Measurements from ENCODE around the gene RITA1. TPM values are rescaled to one million over a fixed set of nuclear protein-coding genes. Genes with fewer than 3 reads are reported as not detected.

Gene RITA1
- total RNA-seq, 3 donors from 2014 or later = 24.6 to 31.0 (median 27.5) TPM

DNA sequence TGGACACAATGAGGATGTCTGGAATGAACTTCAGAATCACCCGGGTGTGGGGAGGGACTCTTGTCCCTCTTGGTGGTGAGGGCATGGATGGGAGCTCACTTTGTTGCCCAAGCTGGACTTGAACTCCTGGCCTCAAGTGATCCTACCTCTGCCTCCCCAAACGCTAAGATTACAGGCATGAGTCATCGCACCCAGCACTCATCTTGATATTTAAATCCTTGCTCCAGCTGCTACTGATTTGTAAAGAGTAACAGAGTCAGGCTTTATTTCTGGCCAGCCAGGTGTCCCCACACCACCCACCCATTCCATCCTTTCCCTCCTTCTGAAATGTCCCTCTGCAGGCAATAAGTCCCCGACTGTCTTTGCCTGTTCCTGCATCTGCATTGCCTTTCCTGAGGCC lies 5.2 kb upstream of the RITA1 start:
- Mint-ChIP-seq H3K36me3 (ENCODE audit: insufficient read depth) (peaks cover 37% of the 10 kb centered on the region), H3K4me3 (no peak overlapping the region), H3K4me1 (ENCODE audit: low read depth) (peaks cover 19% of the 10 kb centered on the region), H3K27me3 (ENCODE audit: low read depth) (no peaks in the 10 kb centered on the region), H3K9me3 (no peaks in the 10 kb centered on the region)
- DNase-seq = no peak
- ATAC-seq = no peak

DNA sequence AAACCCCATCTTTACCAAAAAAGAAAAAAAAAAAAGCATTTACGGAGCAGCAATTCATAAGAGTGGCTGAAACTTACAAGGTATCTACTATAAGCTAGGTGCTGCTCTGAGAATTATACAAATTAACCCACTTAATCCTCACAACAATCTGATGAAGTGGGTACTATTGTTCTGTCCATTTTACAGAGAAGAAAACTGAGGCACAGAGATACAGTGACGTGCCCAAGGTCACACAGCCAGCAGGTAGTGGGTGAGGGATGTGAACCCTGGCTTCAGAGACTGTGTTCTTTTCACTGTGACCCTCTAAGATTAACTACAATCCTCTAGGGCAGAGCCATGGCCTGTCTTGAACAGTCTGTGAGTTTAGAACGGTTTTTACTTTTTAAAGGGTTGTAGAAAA lies 3.5 kb upstream of the RITA1 start:
- Mint-ChIP-seq H3K36me3 (ENCODE audit: insufficient read depth) (peaks cover 36% of the 10 kb centered on the region), H3K27me3 (ENCODE audit: low read depth) (no peaks in the 10 kb centered on the region), H3K4me3 (no peak overlapping the region), H3K4me1 (ENCODE audit: low read depth) (peaks cover 29% of the 10 kb centered on the region), H3K9me3 (no peaks in the 10 kb centered on the region)
- DNase-seq = no peak
- ATAC-seq = no peak

DNA sequence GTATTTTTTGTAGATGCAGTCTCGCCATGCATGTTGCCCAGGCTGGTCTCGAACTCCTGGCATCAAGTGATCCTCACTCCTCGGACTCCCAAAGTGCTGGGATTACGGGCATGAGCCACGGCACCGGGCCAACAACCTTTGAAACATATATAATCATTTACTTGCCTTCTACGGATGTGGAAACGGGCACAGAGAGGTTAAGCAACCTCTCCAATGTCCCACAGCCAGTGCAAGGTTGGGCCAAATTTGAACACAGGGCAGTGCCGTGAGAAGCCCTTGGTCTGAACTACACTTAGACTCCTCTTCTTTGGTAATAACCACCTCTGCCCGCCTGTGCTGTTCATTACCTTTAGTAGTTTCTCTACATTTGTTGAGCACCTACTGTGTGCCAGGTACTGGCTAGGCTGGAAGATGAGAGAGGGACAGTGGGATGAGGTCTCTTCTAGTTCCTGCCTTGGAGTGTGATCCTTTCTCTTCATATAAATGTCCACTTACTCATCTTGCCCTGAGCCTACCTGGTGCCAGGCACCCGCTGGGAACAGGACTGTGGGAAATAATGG lies 2.4 kb upstream of the RITA1 start:
- H3K4me1 Mint-ChIP-seq (ENCODE audit: low read depth) = peaks cover 34% of the 10 kb centered on the region
- H3K36me3 Mint-ChIP-seq (ENCODE audit: insufficient read depth) = peaks cover 28% of the 10 kb centered on the region
- H3K4me3 Mint-ChIP-seq = peak overlapping the region; percentile 95
- H3K27me3 Mint-ChIP-seq (ENCODE audit: low read depth) = no peaks in the 10 kb centered on the region
- ATAC-seq (no peak), DNase-seq (no peak)
- no peaks in the 10 kb centered on the region for H3K9me3 Mint-ChIP-seq

DNA sequence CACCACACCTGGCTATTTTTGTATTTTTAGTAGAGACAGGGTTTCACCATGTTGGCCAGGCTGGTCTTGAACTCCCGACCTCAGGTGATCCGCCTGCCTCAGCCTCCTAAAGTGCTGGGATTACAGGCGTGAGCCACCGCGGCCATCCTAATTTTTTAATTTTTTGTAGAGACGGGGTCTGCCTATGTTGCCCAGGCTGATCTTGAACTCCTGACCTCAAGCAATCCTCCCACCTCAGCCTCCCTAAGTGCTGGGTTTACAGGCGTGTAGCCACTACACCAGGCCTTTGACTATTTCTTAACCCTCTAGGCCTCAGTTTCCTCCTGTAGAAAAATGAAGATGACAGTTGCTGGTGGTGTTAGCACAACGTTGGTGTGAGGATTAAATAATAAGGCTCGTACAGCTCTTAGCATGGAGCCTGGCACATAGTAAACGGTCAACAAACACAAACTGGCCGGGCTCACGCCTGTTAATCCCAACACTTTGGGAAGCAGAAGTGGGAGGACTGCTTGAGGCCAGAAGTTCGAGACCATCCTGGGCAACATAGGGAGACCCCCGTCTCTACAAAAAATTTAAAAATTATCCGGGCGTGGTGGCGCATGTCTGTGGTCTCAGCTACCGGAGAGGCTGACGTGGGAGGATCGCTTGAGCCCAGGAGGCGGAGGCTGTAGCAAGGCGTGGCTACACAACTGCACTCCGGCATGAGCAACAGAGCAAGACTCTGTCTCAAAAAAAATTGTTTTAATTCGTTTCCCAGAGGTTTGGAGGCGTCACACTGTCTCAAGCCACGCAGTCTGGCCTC lies 1.2 kb upstream of the RITA1 start:
- Mint-ChIP-seq H3K36me3 (ENCODE audit: insufficient read depth) (peaks cover 25% of the 10 kb centered on the region), H3K4me3 (peak overlapping the region; percentile 95), H3K9me3 (no peaks in the 10 kb centered on the region), H3K27me3 (ENCODE audit: low read depth) (no peaks in the 10 kb centered on the region), H3K4me1 (ENCODE audit: low read depth) (peaks cover 36% of the 10 kb centered on the region)
- no peak for DNase-seq
- peak; percentile 64 to 68 for ATAC-seq

DNA sequence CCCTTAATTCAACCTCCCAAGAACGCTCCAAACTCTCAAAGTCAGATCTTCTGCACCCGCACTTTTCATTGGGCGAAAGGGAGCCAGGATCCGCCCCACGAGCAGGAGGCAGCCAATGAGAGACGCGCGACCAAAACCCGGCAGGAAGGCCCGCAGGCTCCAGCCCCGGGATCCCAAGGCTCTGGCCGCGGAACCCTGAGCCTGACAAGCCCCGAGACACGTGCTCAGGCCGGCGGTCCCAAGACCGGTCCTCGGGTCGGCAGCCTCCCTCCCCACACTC lies 681 bp upstream of the RITA1 start:
- peak overlapping the region; percentile 95 for H3K4me3 Mint-ChIP-seq
- no peaks in the 10 kb centered on the region for H3K9me3 Mint-ChIP-seq
- peak; percentile 83 for DNase-seq
- no peaks in the 10 kb centered on the region for H3K27me3 Mint-ChIP-seq (ENCODE audit: low read depth)
- peak; percentile 88 to 89 for ATAC-seq
- H3K4me1 Mint-ChIP-seq (ENCODE audit: low read depth) = peaks cover 36% of the 10 kb centered on the region
- H3K36me3 Mint-ChIP-seq (ENCODE audit: insufficient read depth) = peaks cover 25% of the 10 kb centered on the region

DNA sequence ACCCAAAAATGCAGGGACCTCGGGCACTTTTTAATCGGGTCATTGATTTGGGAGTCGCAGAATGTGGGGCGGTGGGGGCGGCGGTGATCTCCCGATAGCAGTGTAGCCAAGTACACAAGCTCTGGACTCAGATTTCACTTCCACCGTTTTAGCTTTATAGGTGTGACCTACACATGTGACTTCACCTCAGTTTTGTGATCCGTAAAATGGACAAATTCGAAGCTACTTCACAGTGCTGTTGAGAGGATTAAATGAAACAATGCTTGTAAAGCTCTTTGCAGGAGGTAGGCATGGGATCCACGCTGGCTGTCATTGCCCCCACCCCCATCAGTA lies 478 bp downstream of the RITA1 start:
- no peaks in the 10 kb centered on the region for H3K27me3 Mint-ChIP-seq (ENCODE audit: low read depth)
- ATAC-seq (no peak), DNase-seq (no peak)
- H3K36me3 Mint-ChIP-seq (ENCODE audit: insufficient read depth) = peaks cover 18% of the 10 kb centered on the region
- H3K4me3 Mint-ChIP-seq = peak overlapping the region; percentile 95
- no peaks in the 10 kb centered on the region for H3K9me3 Mint-ChIP-seq
- peaks cover 36% of the 10 kb centered on the region for H3K4me1 Mint-ChIP-seq (ENCODE audit: low read depth)

DNA sequence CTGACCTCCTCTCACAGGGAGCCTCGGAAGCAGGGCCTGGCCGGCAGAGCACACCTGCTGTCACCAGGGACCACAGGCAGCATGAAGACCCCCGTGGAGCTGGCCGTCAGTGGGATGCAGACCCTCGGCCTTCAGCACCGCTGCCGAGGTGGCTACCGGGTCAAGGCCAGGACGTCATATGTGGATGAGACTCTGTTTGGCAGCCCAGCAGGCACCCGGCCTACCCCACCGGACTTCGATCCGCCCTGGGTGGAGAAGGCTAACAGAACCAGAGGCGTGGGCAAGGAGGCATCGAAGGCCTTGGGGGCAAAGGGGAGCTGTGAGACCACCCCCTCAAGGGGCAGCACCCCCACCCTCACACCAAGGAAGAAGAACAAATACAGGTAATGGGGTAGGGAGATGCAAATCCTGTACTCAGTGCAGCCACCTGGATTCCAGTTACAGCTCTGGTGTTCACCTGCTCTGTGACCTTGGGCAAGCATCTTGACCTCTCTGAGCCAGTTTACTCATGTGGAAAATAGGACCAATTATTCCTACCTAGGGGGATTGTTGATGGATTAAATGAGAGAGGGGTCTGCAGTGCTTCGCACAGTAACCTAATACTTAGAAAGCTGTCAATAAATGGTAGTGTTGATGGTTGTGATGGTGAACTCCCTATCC lies 1.3 kb downstream of the RITA1 start:
- Mint-ChIP-seq H3K36me3 (ENCODE audit: insufficient read depth) (peaks cover 21% of the 10 kb centered on the region), H3K4me1 (ENCODE audit: low read depth) (peaks cover 36% of the 10 kb centered on the region), H3K4me3 (peak overlapping the region; percentile 95), H3K27me3 (ENCODE audit: low read depth) (no peaks in the 10 kb centered on the region), H3K9me3 (no peaks in the 10 kb centered on the region)
- DNase-seq = no peak
- no peak for ATAC-seq

DNA sequence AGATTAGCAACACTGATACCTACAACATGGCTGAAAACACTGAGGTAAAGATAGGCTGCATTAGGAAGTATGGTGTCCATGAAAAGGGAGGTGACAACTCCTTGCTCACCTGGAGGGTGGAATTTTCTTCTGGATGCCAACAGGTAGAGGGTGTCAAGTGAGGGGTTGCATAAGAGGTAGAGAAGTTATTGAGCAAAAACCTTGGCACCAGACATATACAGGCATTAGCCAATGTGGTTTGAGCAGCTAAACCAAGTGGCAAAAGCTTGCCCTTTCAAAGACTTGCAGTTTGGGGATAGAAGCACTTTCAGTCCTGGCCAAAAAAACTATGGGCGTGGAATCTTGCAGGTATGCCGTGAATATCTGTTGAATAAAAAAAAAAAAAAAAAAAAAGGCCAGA lies 3.8 kb downstream of the RITA1 start:
- Mint-ChIP-seq H3K36me3 (ENCODE audit: insufficient read depth) (peaks cover 25% of the 10 kb centered on the region), H3K9me3 (no peaks in the 10 kb centered on the region), H3K27me3 (ENCODE audit: low read depth) (no peaks in the 10 kb centered on the region), H3K4me1 (ENCODE audit: low read depth) (peaks cover 20% of the 10 kb centered on the region), H3K4me3 (no peak overlapping the region)
- no peak for DNase-seq
- no peak for ATAC-seq

DNA sequence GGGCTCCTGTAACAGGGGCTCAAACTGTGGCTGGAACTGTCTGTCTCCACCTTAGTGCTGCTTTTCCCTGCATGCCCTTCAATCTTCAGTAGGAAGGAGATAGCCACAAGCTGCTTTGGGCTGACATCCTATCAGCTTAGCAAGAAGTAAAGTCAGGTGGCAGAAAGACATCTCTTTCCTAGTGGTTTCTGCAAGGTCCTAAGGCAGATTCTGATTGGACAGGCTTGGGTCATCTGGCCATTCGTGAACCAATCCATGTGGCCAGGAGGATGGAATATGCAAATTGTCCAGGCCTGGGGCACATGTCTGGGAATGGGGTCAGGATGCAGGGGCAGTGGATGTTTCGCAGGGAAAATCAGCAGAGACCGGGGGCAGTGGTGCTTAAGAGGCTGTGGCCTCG lies 5.2 kb downstream of the RITA1 start:
- no peaks in the 10 kb centered on the region for H3K27me3 Mint-ChIP-seq (ENCODE audit: low read depth)
- peaks cover 17% of the 10 kb centered on the region for H3K4me1 Mint-ChIP-seq (ENCODE audit: low read depth)
- no peak overlapping the region for H3K4me3 Mint-ChIP-seq
- H3K36me3 Mint-ChIP-seq (ENCODE audit: insufficient read depth) = peaks cover 25% of the 10 kb centered on the region
- no peaks in the 10 kb centered on the region for H3K9me3 Mint-ChIP-seq
- DNase-seq (no peak), ATAC-seq (no peak)

DNA sequence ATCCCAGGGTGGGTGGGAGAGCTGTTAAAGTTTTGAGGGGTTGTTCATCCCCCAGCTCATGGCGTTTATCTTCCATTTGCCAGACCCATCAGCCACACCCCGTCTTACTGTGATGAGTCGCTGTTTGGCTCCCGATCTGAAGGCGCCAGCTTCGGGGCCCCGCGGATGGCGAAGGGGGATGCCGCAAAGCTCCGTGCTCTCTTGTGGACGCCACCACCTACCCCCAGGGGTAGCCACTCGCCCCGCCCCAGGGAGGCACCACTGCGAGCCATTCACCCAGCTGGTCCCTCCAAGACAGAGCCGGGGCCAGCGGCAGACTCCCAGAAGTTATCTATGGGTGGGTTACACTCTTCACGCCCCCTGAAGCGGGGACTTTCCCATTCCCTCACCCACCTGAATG lies 5.7 kb downstream of the RITA1 start:
- Mint-ChIP-seq H3K36me3 (ENCODE audit: insufficient read depth) (peaks cover 25% of the 10 kb centered on the region), H3K4me3 (no peak overlapping the region), H3K27me3 (ENCODE audit: low read depth) (no peaks in the 10 kb centered on the region), H3K9me3 (no peaks in the 10 kb centered on the region), H3K4me1 (ENCODE audit: low read depth) (peaks cover 15% of the 10 kb centered on the region)
- ATAC-seq (no peak), DNase-seq (no peak)

DNA sequence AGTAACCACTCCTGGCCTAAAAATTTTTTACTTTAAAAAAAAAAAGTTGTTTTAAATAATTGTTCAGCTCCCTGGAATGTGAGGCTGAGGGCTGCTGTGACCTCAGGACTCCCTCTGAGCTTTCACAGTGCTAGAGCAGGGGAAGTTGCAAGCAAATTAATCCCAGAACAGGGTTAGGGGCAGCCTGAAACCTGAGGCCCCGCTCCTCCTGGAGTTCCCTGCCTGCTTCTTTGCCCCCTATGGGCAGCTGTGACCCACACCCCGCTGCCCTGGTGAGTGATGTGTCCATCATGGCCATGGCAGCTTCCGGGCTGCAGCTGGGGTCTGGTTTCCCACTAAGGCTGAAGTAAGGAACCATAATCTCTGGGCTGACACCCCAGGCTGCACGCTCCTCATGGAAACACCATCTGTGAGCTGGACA lies 9.5 kb downstream of the RITA1 start:
- no peak overlapping the region for H3K4me3 Mint-ChIP-seq
- H3K27me3 Mint-ChIP-seq (ENCODE audit: low read depth) = no peaks in the 10 kb centered on the region
- H3K4me1 Mint-ChIP-seq (ENCODE audit: low read depth) = no peaks in the 10 kb centered on the region
- H3K9me3 Mint-ChIP-seq = no peaks in the 10 kb centered on the region
- peaks cover 14% of the 10 kb centered on the region for H3K36me3 Mint-ChIP-seq (ENCODE audit: insufficient read depth)
- ATAC-seq (no peak), DNase-seq (no peak)

DNA sequence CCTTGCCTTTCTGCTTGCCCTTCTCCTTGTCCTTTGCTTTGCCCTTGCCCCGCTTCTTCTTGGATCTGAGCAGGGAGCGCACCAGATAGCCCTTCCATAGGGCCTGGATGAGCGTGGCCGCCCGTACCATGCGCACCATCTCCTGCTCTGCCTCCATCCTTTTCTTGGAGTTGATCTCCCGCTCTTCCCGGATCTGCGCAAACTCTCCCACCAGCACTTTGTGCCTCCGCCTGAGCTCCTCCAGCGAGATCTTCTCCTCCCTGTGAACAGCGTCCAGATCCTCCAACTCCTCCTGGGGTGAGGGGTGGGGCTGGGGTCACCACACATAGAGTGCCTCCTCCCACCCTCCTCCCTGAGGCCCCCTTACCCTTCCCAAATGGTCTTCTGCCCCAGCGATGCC lies 10.1 kb downstream of the RITA1 start:
- no peaks in the 10 kb centered on the region for H3K4me1 Mint-ChIP-seq (ENCODE audit: low read depth)
- DNase-seq (no peak), ATAC-seq (no peak)
- H3K27me3 Mint-ChIP-seq (ENCODE audit: low read depth) = no peaks in the 10 kb centered on the region
- H3K9me3 Mint-ChIP-seq = no peaks in the 10 kb centered on the region
- H3K36me3 Mint-ChIP-seq (ENCODE audit: insufficient read depth) = peaks cover 12% of the 10 kb centered on the region
- no peak overlapping the region for H3K4me3 Mint-ChIP-seq

DNA sequence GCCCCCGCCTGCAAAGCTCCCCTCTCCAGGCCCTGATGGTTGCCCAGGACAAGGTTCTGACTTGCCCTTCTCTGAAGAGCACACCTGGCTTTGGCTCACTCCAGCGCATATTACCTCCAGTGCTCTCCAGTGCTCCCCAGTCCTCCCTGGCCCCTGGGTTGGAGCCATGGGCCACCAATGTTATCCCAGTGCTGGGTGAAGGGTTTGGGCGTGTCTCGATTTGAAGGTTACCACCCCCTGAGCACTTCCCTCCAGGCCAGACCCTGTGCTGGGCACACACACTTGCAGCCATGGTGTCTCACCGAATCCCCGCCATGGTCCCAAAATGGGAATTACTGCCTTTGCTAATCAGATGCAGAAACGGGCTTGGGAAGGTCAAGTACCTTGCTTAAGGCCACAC lies 11.1 kb downstream of the RITA1 start:
- H3K27me3 Mint-ChIP-seq (ENCODE audit: low read depth) = no peaks in the 10 kb centered on the region
- DNase-seq (no peak), ATAC-seq (no peak)
- H3K36me3 Mint-ChIP-seq (ENCODE audit: insufficient read depth) = peaks cover 10% of the 10 kb centered on the region
- H3K4me3 Mint-ChIP-seq = no peak overlapping the region
- no peaks in the 10 kb centered on the region for H3K4me1 Mint-ChIP-seq (ENCODE audit: low read depth)
- H3K9me3 Mint-ChIP-seq = no peaks in the 10 kb centered on the region

DNA sequence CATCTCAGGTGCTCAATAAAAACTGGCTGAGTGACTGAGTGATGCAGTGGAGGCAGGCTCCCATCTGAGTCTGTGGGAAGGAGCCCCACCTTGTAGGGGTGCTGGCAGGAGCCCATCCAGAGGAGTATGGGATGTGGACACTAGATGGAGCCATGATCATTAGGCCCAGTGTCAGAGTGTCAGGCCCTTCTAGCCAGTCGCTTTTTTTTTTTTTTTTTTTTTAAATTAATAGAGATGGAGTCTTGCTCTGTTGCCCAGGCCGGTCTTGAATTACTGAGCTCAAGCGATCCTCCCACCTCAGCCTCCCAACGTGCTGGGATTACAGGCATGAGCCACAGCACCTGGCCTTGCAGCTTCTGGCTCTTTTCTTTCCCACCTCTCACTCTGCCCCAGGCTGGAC lies 11.5 kb downstream of the RITA1 start:
- H3K4me3 Mint-ChIP-seq = no peak overlapping the region
- H3K36me3 Mint-ChIP-seq (ENCODE audit: insufficient read depth) = peaks cover 6% of the 10 kb centered on the region
- ATAC-seq = peak; percentile 91 to 95
- peak; percentile 43 for DNase-seq
- H3K27me3 Mint-ChIP-seq (ENCODE audit: low read depth) = no peaks in the 10 kb centered on the region
- no peaks in the 10 kb centered on the region for H3K4me1 Mint-ChIP-seq (ENCODE audit: low read depth)
- H3K9me3 Mint-ChIP-seq = no peaks in the 10 kb centered on the region

DNA sequence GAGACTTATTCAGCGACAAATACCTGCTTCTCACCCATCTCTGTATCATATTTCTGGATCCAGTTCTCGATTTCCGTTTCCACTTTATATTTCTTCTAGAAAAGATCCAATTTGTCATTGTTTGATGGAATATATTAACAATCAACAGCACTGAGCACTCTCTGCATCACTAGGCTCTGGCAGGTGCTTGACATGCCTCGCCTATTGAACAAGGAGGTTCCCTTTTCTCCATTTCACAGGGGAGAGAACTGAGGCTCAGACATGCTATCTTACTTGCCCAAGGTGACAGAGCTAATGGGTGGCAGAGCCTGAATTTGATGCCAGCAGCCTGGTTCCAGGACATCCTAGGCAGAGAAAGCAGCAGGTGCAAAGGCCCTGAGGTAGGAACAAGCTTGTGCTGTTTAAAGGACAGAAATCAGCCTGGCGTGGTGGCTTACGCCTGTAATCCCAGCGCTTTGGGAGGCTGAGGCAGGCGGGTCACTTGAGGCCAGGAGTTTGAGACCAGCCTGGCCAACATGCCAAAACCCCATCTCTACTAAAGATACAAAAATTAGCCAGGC lies 12.1 kb downstream of the RITA1 start:
- no peaks in the 10 kb centered on the region for H3K27me3 Mint-ChIP-seq (ENCODE audit: low read depth)
- H3K4me1 Mint-ChIP-seq (ENCODE audit: low read depth) = no peaks in the 10 kb centered on the region
- ATAC-seq (no peak), DNase-seq (no peak)
- H3K36me3 Mint-ChIP-seq (ENCODE audit: insufficient read depth) = peaks cover under 1% of the 10 kb centered on the region
- no peak overlapping the region for H3K4me3 Mint-ChIP-seq
- H3K9me3 Mint-ChIP-seq = no peaks in the 10 kb centered on the region

Data from activated T-cell treated with anti-CD3 and anti-CD28 coated beads, Interleukin-2, amount 50 U/mL, for 4 hours (primary cell).